ENCODE data around the gene TMEM132A. TPM values are rescaled to one million over a fixed set of nuclear protein-coding genes. Genes with fewer than 3 reads are reported as not detected.

Gene TMEM132A
- total and polyA plus RNA-seq, 2 of the 13 experiments (the other 11 are each of a cell fraction or from before 2014, with no cell fraction given): 11.1 to 32.9 TPM

DNA sequence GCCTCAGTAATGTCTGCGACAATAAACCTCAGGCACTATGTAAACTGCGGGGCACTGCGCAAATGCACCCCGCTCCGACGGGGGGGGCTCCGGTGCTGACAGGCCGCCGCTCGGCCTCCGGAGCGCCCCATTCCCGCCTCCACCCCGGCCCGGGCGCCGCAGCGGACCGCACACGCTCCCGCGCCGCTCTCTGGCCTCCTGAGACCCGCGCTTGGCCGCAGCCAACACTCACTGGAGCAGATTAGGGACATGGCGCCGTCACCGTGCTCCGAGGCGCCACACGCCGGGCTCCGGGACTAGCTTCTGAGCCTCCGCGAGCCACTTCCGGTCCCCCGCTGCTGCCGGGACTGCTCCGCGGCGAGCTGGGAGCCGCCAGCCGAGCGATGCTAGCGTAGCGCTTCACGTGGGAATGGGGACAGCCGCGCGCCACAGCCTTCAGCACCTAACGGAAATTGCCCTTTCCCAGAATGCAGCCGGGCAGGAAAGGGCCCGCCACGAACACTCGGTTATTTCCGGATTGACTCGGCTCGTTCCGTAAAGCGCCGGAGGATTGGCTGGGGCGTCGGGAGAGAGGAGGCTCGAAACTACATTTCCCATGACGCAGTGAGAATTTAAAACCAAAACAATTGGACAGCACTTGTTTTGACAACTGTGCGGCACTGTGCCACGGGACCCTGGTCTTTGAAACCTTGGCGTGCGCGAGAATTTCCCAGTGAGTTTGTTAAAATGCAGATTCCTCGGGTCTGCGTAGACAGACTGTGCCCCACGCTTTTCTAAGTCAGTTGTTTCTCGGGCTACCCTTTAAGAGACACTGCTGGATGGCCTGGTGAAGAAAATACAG is 17.9 kb upstream of the TMEM132A start, which contains the start of gene PRPF19 (continued):
- TF ChIP-seq, protein P1, sequence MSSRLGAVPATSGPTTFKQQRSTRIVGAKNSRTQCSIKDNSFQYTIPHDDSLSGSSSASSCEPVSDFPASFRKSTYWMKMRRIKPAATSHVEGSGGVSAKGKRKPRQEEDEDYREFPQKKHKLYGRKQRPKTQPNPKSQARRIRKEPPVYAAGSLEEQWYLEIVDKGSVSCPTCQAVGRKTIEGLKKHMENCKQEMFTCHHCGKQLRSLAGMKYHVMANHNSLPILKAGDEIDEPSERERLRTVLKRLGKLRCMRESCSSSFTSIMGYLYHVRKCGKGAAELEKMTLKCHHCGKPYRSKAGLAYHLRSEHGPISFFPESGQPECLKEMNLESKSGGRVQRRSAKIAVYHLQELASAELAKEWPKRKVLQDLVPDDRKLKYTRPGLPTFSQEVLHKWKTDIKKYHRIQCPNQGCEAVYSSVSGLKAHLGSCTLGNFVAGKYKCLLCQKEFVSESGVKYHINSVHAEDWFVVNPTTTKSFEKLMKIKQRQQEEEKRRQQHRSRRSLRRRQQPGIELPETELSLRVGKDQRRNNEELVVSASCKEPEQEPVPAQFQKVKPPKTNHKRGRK (CRISPR knock-in tag; IDR thresholded peaks at IDR 0.05): no peak
- TF ChIP-seq, protein P2, sequence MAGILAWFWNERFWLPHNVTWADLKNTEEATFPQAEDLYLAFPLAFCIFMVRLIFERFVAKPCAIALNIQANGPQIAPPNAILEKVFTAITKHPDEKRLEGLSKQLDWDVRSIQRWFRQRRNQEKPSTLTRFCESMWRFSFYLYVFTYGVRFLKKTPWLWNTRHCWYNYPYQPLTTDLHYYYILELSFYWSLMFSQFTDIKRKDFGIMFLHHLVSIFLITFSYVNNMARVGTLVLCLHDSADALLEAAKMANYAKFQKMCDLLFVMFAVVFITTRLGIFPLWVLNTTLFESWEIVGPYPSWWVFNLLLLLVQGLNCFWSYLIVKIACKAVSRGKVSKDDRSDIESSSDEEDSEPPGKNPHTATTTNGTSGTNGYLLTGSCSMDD (CRISPR knock-in tag; IDR thresholded peaks at IDR 0.05): no peak
- TF ChIP-seq, protein P3, sequence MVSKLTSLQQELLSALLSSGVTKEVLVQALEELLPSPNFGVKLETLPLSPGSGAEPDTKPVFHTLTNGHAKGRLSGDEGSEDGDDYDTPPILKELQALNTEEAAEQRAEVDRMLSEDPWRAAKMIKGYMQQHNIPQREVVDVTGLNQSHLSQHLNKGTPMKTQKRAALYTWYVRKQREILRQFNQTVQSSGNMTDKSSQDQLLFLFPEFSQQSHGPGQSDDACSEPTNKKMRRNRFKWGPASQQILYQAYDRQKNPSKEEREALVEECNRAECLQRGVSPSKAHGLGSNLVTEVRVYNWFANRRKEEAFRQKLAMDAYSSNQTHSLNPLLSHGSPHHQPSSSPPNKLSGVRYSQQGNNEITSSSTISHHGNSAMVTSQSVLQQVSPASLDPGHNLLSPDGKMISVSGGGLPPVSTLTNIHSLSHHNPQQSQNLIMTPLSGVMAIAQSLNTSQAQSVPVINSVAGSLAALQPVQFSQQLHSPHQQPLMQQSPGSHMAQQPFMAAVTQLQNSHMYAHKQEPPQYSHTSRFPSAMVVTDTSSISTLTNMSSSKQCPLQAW (CRISPR knock-in tag; IDR thresholded peaks at IDR 0.05): peak; percentile 85
- TF ChIP-seq TOPORS (CRISPR knock-in tag; IDR thresholded peaks at IDR 0.05): no peak
- no peak for TF ChIP-seq ZNF333 (CRISPR knock-in tag; IDR thresholded peaks at IDR 0.05; ENCODE audit: borderline replicate concordance)
- TF ChIP-seq, protein P4, sequence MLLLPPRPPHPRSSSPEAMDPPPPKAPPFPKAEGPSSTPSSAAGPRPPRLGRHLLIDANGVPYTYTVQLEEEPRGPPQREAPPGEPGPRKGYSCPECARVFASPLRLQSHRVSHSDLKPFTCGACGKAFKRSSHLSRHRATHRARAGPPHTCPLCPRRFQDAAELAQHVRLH (CRISPR knock-in tag; IDR thresholded peaks at IDR 0.05; ENCODE audit: borderline replicate concordance, low read depth): peak; percentile 58; the same call in 1 of the 2 replicates
- peak; percentile 84 for TF ChIP-seq ZNF772 (CRISPR knock-in tag; IDR thresholded peaks at IDR 0.05)
- TF ChIP-seq, protein P5, sequence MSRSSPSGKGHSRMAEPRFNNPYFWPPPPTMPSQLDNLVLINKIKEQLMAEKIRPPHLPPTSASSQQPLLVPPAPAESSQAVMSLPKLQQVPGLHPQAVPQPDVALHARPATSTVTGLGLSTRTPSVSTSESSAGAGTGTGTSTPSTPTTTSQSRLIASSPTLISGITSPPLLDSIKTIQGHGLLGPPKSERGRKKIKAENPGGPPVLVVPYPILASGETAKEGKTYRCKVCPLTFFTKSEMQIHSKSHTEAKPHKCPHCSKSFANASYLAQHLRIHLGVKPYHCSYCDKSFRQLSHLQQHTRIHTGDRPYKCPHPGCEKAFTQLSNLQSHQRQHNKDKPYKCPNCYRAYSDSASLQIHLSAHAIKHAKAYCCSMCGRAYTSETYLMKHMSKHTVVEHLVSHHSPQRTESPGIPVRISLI (CRISPR knock-in tag; IDR thresholded peaks at IDR 0.05; ENCODE audit: borderline replicate concordance): 0 out of 2 replicates have a peak, but pooled peaks have one; percentile 29
- TF ChIP-seq, protein P6, sequence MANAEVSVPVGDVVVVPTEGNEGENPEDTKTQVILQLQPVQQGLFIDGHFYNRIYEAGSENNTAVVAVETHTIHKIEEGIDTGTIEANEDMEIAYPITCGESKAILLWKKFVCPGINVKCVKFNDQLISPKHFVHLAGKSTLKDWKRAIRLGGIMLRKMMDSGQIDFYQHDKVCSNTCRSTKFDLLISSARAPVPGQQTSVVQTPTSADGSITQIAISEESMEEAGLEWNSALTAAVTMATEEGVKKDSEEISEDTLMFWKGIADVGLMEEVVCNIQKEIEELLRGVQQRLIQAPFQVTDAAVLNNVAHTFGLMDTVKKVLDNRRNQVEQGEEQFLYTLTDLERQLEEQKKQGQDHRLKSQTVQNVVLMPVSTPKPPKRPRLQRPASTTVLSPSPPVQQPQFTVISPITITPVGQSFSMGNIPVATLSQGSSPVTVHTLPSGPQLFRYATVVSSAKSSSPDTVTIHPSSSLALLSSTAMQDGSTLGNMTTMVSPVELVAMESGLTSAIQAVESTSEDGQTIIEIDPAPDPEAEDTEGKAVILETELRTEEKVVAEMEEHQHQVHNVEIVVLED (CRISPR knock-in tag; IDR thresholded peaks at IDR 0.05; ENCODE audit: borderline replicate concordance): no peak; the same call in 1 of the 2 replicates
- peak; percentile 81 for TF ChIP-seq ZNF768 (CRISPR knock-in tag; IDR thresholded peaks at IDR 0.05)
- TF ChIP-seq TCF12 (IDR thresholded peaks at IDR 0.05): no peak
- no peak for TF ChIP-seq TCF12 (CRISPR knock-in tag; IDR thresholded peaks at IDR 0.05)
- TF ChIP-seq RARG (CRISPR knock-in tag; IDR thresholded peaks at IDR 0.05; ENCODE audit: low read depth): no peak
- TF ChIP-seq, protein P7, sequence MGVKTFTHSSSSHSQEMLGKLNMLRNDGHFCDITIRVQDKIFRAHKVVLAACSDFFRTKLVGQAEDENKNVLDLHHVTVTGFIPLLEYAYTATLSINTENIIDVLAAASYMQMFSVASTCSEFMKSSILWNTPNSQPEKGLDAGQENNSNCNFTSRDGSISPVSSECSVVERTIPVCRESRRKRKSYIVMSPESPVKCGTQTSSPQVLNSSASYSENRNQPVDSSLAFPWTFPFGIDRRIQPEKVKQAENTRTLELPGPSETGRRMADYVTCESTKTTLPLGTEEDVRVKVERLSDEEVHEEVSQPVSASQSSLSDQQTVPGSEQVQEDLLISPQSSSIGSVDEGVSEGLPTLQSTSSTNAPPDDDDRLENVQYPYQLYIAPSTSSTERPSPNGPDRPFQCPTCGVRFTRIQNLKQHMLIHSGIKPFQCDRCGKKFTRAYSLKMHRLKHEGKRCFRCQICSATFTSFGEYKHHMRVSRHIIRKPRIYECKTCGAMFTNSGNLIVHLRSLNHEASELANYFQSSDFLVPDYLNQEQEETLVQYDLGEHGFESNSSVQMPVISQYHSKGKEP (CRISPR knock-in tag; IDR thresholded peaks at IDR 0.05): no peak
- no peak for TF ChIP-seq SP1 (IDR thresholded peaks at IDR 0.05)
- peak; percentile 60; the same call in 1 of the 2 replicates for TF ChIP-seq SP1 (CRISPR knock-in tag; IDR thresholded peaks at IDR 0.05)
- TF ChIP-seq KDM2A (CRISPR knock-in tag; IDR thresholded peaks at IDR 0.05; ENCODE audit: borderline replicate concordance, low read depth): peak; percentile 87
- TF ChIP-seq HNF4G (IDR thresholded peaks at IDR 0.05; ENCODE audit: borderline replicate concordance, low read depth, low read length): peak; percentile 38; the same call in 1 of the 2 replicates
- TF ChIP-seq HNF4G (CRISPR knock-in tag; IDR thresholded peaks at IDR 0.05; ENCODE audit: borderline replicate concordance, low read depth): no peak
